ENCODE data around the gene ARHGEF17.

- no peak for TF ChIP-seq CTCF (IDR thresholded peaks at IDR 0.05)
- no peak for TF ChIP-seq POLR2AphosphoS5 (IDR thresholded peaks at IDR 0.05)
These were observed 9.7 kb downstream of the ARHGEF17 start for GRCh38 chr11:73317803-73318202.

All from esophagus muscularis mucosa (tissue), 3 donors.